A673 (cell line): ENCODE results near the gene C20orf173. TPM values are rescaled to one million over a fixed set of nuclear protein-coding genes. Genes with fewer than 3 reads are reported as not detected.

Experiments used
- BruUV-seq: library from RNA; stranded (reverse); fragments of 400-500 nt; replicated peaks from 2 replicates; lab custom pipeline; 2021; lab: Mats Ljungman, UMichigan
- CTCF ChIA-PET: fragments of 300-600 bp; sonication (Branson Sonifier 250); formaldehyde crosslinking; loops from one replicate; lab custom pipeline; 2022; ENCODE audit warnings: antibody characterized with exemption; lab: Charles Lee
- POLR2A ChIA-PET: fragments of 300-600 bp; sonication (Branson Sonifier 250); formaldehyde crosslinking; loops from one replicate; lab custom pipeline; 2022; ENCODE audit warnings: antibody characterized with exemption; ENCODE audit not compliant: low non-redundant PET; lab: Charles Lee
- DNase-seq: peaks from one replicate; pipeline ENCODE4 v3.0.0-alpha.2; 2015; ENCODE audit warnings: low spot score
- H3K27ac ChIP-seq: fragments of 200-600 bp; sonication (generic); 2 replicates; pipeline ENCODE4 v1.5.1; 2016; ENCODE audit warnings: mixed run types, low read depth, mild to moderate bottlenecking, mixed read lengths, antibody characterized with exemption, low read length; ENCODE audit not compliant: poor library complexity, severe bottlenecking
- H3K27me3 ChIP-seq: fragments of 200-600 bp; sonication (generic); replicated peaks from 2 replicates; pipeline ENCODE4 v1.6.1; 2017; ENCODE audit warnings: mixed run types, low read depth, mild to moderate bottlenecking, mixed read lengths, antibody characterized with exemption, low read length; ENCODE audit not compliant: insufficient read depth, poor library complexity
- H3K36me3 ChIP-seq: fragments of 200-600 bp; sonication (generic); 2 replicates; pipeline ENCODE4 v1.6.1; 2016; ENCODE audit warnings: mixed run types, mild to moderate bottlenecking, mixed read lengths, antibody characterized with exemption, low read length; ENCODE audit not compliant: insufficient read depth, poor library complexity, severe bottlenecking
- H3K4me1 ChIP-seq: fragments of 200-600 bp; sonication (generic); 2 replicates; pipeline ENCODE4 v1.6.1; 2017; ENCODE audit warnings: mixed run types, mild to moderate bottlenecking, mixed read lengths, antibody characterized with exemption, low read length; ENCODE audit not compliant: insufficient read depth, poor library complexity, severe bottlenecking
- H3K4me3 ChIP-seq: fragments of 200-600 bp; sonication (generic); 2 replicates; pipeline ENCODE4 v1.5.1; 2016; ENCODE audit warnings: low read depth, mixed run types, mild to moderate bottlenecking, mixed read lengths, low read length; ENCODE audit not compliant: poor library complexity, severe bottlenecking
- H3K9me3 ChIP-seq: fragments of 200-600 bp; sonication (generic); 2 replicates; pipeline ENCODE4 v1.6.1; 2016; ENCODE audit warnings: mixed run types, low read depth, mild to moderate bottlenecking, mixed read lengths, antibody characterized with exemption, low read length; ENCODE audit not compliant: poor library complexity, severe bottlenecking
- CTCF ChIP-seq: fragments of 300-800, 200-600 bp; sonication (generic); conservative IDR thresholded peaks from 2 replicates; pipeline ENCODE4 v1.5.1; 2017; ENCODE audit warnings: low read depth, mild to moderate bottlenecking, antibody characterized with exemption, low read length, moderate library complexity, mixed read lengths
- EZH2 ChIP-seq: fragments of 200-600 bp; sonication (generic); IDR thresholded peaks from 2 replicates; pipeline ENCODE4 v1.6.1; 2017; ENCODE audit warnings: borderline replicate concordance, low read depth, mild to moderate bottlenecking, mixed read lengths, antibody characterized with exemption, low read length; ENCODE audit not compliant: poor library complexity, severe bottlenecking
- intact Hi-C: fragments of 100-400 bp; cut with micrococcal nuclease; formaldehyde crosslinking; loops from one replicate; pipeline ENCODE4 v1.10.0; 2022; ENCODE audit not compliant: unreplicated experiment
- total RNA-seq: library from RNA; stranded (reverse); gene quantifications from 2 replicates; pipeline ENCODE4 v1.2.3, GENCODE V29; 2021

The C20orf173 gene
- total RNA-seq, 1 experiment from 2014 or later: not detected

- intact Hi-C loops: no loop called here
- TF ChIP-seq CTCF: no peak
- no peak for TF ChIP-seq EZH2
- Histone ChIP-seq H3K4me3 (no peak overlapping the region), H3K36me3 (peaks cover 80% of the 10 kb centered on the region), H3K27ac (no peak overlapping the region), H3K4me1 (no peaks in the 10 kb centered on the region), H3K27me3 (no peaks in the 10 kb centered on the region), H3K9me3 (no peaks in the 10 kb centered on the region)
- POLR2A ChIA-PET: no interaction called here
- no peak for DNase-seq
- no TSS peak for BruUV-seq
- CTCF ChIA-PET: no interaction called here
These were observed 33.0 kb downstream of the C20orf173 start for GRCh38 chr20:35496481-35496880.

- Histone ChIP-seq H3K36me3 (peaks cover 69% of the 10 kb centered on the region), H3K4me1 (no peaks in the 10 kb centered on the region), H3K9me3 (no peaks in the 10 kb centered on the region), H3K27me3 (no peaks in the 10 kb centered on the region), H3K4me3 (no peak overlapping the region), H3K27ac (no peak overlapping the region)
- POLR2A ChIA-PET: no interaction called here
- TF ChIP-seq CTCF (no peak), EZH2 (no peak)
- intact Hi-C loops: no loop called here
- no TSS peak for BruUV-seq
- CTCF ChIA-PET: no interaction called here
- DNase-seq: no peak
These were observed 37.1 kb downstream of the C20orf173 start for GRCh38 chr20:35492352-35492751.

- no peaks in the 10 kb centered on the region for H3K4me1 ChIP-seq
- no peaks in the 10 kb centered on the region for H3K9me3 ChIP-seq
- intact Hi-C loops: no loop called here
- TF ChIP-seq CTCF (no peak), EZH2 (no peak)
- H3K36me3 ChIP-seq: peaks cover 67% of the 10 kb centered on the region
- no TSS peak for BruUV-seq
- no peaks in the 10 kb centered on the region for H3K27me3 ChIP-seq
- POLR2A ChIA-PET: no interaction called here
- H3K27ac ChIP-seq: no peak overlapping the region
- no peak overlapping the region for H3K4me3 ChIP-seq
- CTCF ChIA-PET: no interaction called here
- no peak for DNase-seq
These were observed 37.6 kb downstream of the C20orf173 start for GRCh38 chr20:35491823-35492222.
